NCI-H2081 treated with DMSO at 0.1 percent for 48 hours (cell line): Measurements from ENCODE around the gene TRMT1.

Experiments
- DNase-seq: peaks from one replicate; lab custom pipeline; 2025; lab: John Stamatoyannopoulos, UW

The TRMT1 gene

GRCh38 chr19:13122980-13123957, 6.7 kb upstream of the TRMT1 start:
- no peak for DNase-seq

GRCh38 chr19:13122275-13122878, 5.8 kb upstream of the TRMT1 start:
- no peak for DNase-seq

- no peak for DNase-seq
Observed at GRCh38 chr19:13121551-13122274, 5.2 kb upstream of the TRMT1 start.

- DNase-seq: no peak
Observed at GRCh38 chr19:13120817-13121216, 4.3 kb upstream of the TRMT1 start.

- no peak for DNase-seq
Observed at GRCh38 chr19:13120031-13120430, 3.5 kb upstream of the TRMT1 start.

GRCh38 chr19:13119627-13120026, 3.1 kb upstream of the TRMT1 start:
- no peak for DNase-seq

- no peak for DNase-seq
Observed at GRCh38 chr19:13118424-13119193, 2.1 kb upstream of the TRMT1 start.

- DNase-seq: peak; percentile 67
Observed at GRCh38 chr19:13117772-13118423, 1.4 kb upstream of the TRMT1 start, which contains the start of gene NACC1. NACC1 (plus strand) TSS chr19:13118264; CDS start chr19:13135208, 16,944 bp downstream.

GRCh38 chr19:13117176-13117771, 734 bp upstream of the TRMT1 start:
- no peak for DNase-seq

GRCh38 chr19:13115936-13116281, 631 bp downstream of the TRMT1 start:
- no peak for DNase-seq

- no peak for DNase-seq
Observed at GRCh38 chr19:13112555-13112954, 4.0 kb downstream of the TRMT1 start.

GRCh38 chr19:13110099-13110610, 6.4 kb downstream of the TRMT1 start:
- no peak for DNase-seq

- DNase-seq: no peak
Observed at GRCh38 chr19:13109361-13110098, 7.0 kb downstream of the TRMT1 start.

- no peak for DNase-seq
Observed at GRCh38 chr19:13104848-13105711, 11.5 kb downstream of the TRMT1 start.

GRCh38 chr19:13104360-13104847, 12.1 kb downstream of the TRMT1 start:
- no peak for DNase-seq

- DNase-seq: no peak
Observed at GRCh38 chr19:13103581-13104359, 12.8 kb downstream of the TRMT1 start.

- no peak for DNase-seq
Observed at GRCh38 chr19:13102666-13103580, 13.6 kb downstream of the TRMT1 start, which contains the start of gene LYL1. LYL1 (minus strand) TSS chr19:13102858; CDS start chr19:13101171, 1,687 bp downstream.
